ENCODE results near the gene ATP2A3. TPM values are rescaled to one million over a fixed set of nuclear protein-coding genes. Genes with fewer than 3 reads are reported as not detected.

The ATP2A3 gene
- total RNA-seq, 1 experiment from 2014 or later = 4.5 TPM

DNA sequence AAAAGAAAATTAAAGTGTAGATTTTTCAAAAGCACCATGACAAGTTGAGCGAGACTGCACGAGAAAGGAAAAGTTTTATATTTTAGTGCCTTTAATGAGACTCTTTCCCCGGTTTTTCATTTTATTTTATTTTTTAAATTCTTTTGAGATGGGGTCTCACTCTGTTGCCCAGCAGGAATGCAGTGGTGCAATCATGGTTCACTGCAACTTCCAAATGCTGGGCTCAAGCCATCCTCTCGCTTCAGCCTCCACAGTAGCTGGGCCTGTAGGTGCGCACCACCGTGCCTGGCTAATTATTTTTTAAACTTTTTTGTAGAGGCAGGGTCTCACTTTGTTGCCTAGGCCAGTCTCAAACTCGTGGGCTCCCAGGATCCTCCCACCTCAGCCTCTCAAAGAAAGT is 5.7 kb upstream of the ATP2A3 start:
- intact Hi-C loops (cut with micrococcal nuclease; ENCODE audit: unreplicated experiment) = no loop called here
- peaks cover 7% of the 10 kb centered on the region for H3K36me3 Mint-ChIP-seq (ENCODE audit: insufficient read depth, unreplicated experiment)
- peaks cover 4% of the 10 kb centered on the region for H3K9me3 Mint-ChIP-seq (ENCODE audit: low read depth, unreplicated experiment)
- no peak for DNase-seq
- BruUV-seq (replicated peaks) = no TSS peak
- peaks cover 12% of the 10 kb centered on the region for H3K27me3 Mint-ChIP-seq (ENCODE audit: unreplicated experiment)
- no peak overlapping the region for H3K4me3 Mint-ChIP-seq (ENCODE audit: low read depth, unreplicated experiment)
- H3K27ac Mint-ChIP-seq (ENCODE audit: unreplicated experiment) = no peak overlapping the region
- TF ChIP-seq, protein P1, sequence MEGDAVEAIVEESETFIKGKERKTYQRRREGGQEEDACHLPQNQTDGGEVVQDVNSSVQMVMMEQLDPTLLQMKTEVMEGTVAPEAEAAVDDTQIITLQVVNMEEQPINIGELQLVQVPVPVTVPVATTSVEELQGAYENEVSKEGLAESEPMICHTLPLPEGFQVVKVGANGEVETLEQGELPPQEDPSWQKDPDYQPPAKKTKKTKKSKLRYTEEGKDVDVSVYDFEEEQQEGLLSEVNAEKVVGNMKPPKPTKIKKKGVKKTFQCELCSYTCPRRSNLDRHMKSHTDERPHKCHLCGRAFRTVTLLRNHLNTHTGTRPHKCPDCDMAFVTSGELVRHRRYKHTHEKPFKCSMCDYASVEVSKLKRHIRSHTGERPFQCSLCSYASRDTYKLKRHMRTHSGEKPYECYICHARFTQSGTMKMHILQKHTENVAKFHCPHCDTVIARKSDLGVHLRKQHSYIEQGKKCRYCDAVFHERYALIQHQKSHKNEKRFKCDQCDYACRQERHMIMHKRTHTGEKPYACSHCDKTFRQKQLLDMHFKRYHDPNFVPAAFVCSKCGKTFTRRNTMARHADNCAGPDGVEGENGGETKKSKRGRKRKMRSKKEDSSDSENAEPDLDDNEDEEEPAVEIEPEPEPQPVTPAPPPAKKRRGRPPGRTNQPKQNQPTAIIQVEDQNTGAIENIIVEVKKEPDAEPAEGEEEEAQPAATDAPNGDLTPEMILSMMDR (IDR thresholded peaks at IDR 0.05; ENCODE audit: unreplicated experiment) = no peak
- H3K4me1 Mint-ChIP-seq (ENCODE audit: low read depth, unreplicated experiment) = peaks cover 6% of the 10 kb centered on the region
- CTCF ChIA-PET = interaction anchor here (0.6 kb wide), 1 partner anchor 285 kb away, joined by 7 read pairs; no protein-coding TSS in a partner anchor

- intact Hi-C loops (cut with micrococcal nuclease; ENCODE audit: unreplicated experiment) = no loop called here
- H3K4me3 Mint-ChIP-seq (ENCODE audit: low read depth, unreplicated experiment) = no peak overlapping the region
- TF ChIP-seq, protein P1 (IDR thresholded peaks at IDR 0.05; ENCODE audit: unreplicated experiment) = no peak
These were observed 4.8 kb upstream of the ATP2A3 start for GRCh38 chr17:3968886-3969524.

DNA sequence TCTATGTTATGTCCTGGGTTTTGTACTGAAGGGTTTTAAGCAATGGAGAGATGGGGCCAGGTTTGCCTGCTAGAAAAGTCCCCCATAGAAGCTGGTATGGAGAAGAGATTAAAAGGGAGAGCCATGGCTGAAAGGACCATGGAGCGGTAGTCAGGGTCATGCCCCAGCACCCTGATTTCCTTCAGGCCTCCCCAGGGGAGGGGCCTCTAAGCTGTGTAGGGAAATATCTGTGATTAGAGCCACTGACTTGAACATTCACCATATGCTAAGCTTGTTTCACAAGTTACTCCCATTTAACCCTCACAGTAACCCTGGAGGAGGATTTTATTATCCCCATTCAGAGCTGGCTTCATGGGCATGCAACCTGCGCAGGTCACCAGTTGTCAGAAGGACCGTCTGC is 3.8 kb upstream of the ATP2A3 start:
- CTCF ChIA-PET = no interaction called here
- Mint-ChIP-seq H3K36me3 (ENCODE audit: insufficient read depth, unreplicated experiment) (peaks cover 12% of the 10 kb centered on the region), H3K27me3 (ENCODE audit: unreplicated experiment) (peaks cover 17% of the 10 kb centered on the region), H3K4me1 (ENCODE audit: low read depth, unreplicated experiment) (peaks cover 6% of the 10 kb centered on the region), H3K9me3 (ENCODE audit: low read depth, unreplicated experiment) (no peaks in the 10 kb centered on the region), H3K27ac (ENCODE audit: unreplicated experiment) (no peak overlapping the region), H3K4me3 (ENCODE audit: low read depth, unreplicated experiment) (no peak overlapping the region)
- DNase-seq = no peak
- intact Hi-C loops (cut with micrococcal nuclease; ENCODE audit: unreplicated experiment) = no loop called here
- TF ChIP-seq, protein P1 (IDR thresholded peaks at IDR 0.05; ENCODE audit: unreplicated experiment) = no peak
- BruUV-seq (replicated peaks) = no TSS peak

More at GRCh38 chr17:3968886-3969524, 4.8 kb upstream of the ATP2A3 start:
- Mint-ChIP-seq H3K27ac (ENCODE audit: unreplicated experiment) (no peak overlapping the region), H3K9me3 (ENCODE audit: low read depth, unreplicated experiment) (no peaks in the 10 kb centered on the region), H3K36me3 (ENCODE audit: insufficient read depth, unreplicated experiment) (peaks cover 12% of the 10 kb centered on the region), H3K27me3 (ENCODE audit: unreplicated experiment) (peaks cover 12% of the 10 kb centered on the region), H3K4me1 (ENCODE audit: low read depth, unreplicated experiment) (peaks cover 6% of the 10 kb centered on the region)
- CTCF ChIA-PET = interaction anchor here (0.7 kb wide), 1 partner anchor 89 kb away, joined by 5 read pairs; no protein-coding TSS in a partner anchor
- no TSS peak for BruUV-seq (replicated peaks)
- no peak for DNase-seq

GRCh38 chr17:3966720-3967363 is 2.6 kb upstream of the ATP2A3 start:
- Mint-ChIP-seq H3K27ac (ENCODE audit: unreplicated experiment) (no peak overlapping the region), H3K4me3 (ENCODE audit: low read depth, unreplicated experiment) (no peak overlapping the region), H3K9me3 (ENCODE audit: low read depth, unreplicated experiment) (no peaks in the 10 kb centered on the region), H3K36me3 (ENCODE audit: insufficient read depth, unreplicated experiment) (peaks cover 12% of the 10 kb centered on the region), H3K27me3 (ENCODE audit: unreplicated experiment) (peaks cover 23% of the 10 kb centered on the region), H3K4me1 (ENCODE audit: low read depth, unreplicated experiment) (peaks cover 6% of the 10 kb centered on the region)
- no peak for DNase-seq
- no TSS peak for BruUV-seq (replicated peaks)
- intact Hi-C loops (cut with micrococcal nuclease; ENCODE audit: unreplicated experiment) = no loop called here
- TF ChIP-seq, protein P1 (IDR thresholded peaks at IDR 0.05; ENCODE audit: unreplicated experiment) = no peak
- CTCF ChIA-PET = no interaction called here
